HG02840 (cell line): ENCODE results near the gene CAPZB.

Experiments used
- ATAC-seq: cut with Tn5 transposase; IDR thresholded peaks from one replicate; pipeline ENCODE4 v1.9.1; 2021; ENCODE audit warnings: mild to moderate bottlenecking, moderate library complexity, moderate number of reproducible peaks; ENCODE audit not compliant: unreplicated experiment, low FRiP score

Gene CAPZB

GRCh38 chr1:19450811-19451515 is 34.4 kb downstream of the CAPZB start:
- ATAC-seq = no peak

GRCh38 chr1:19449454-19450228 is 35.7 kb downstream of the CAPZB start:
- no peak for ATAC-seq

- ATAC-seq = no peak
These were observed 36.6 kb downstream of the CAPZB start for GRCh38 chr1:19448491-19449439.

- no peak for ATAC-seq
These were observed 37.8 kb downstream of the CAPZB start for GRCh38 chr1:19447550-19447949.

GRCh38 chr1:19445417-19446342 is 39.7 kb downstream of the CAPZB start:
- no peak for ATAC-seq

GRCh38 chr1:19444296-19445021 is 40.9 kb downstream of the CAPZB start:
- no peak for ATAC-seq

- no peak for ATAC-seq
These were observed 42.0 kb downstream of the CAPZB start for GRCh38 chr1:19443326-19443725.

GRCh38 chr1:19442154-19443096 is 42.9 kb downstream of the CAPZB start:
- no peak for ATAC-seq

GRCh38 chr1:19441048-19441780 is 44.1 kb downstream of the CAPZB start:
- no peak for ATAC-seq

GRCh38 chr1:19439464-19440171 is 45.7 kb downstream of the CAPZB start:
- ATAC-seq = no peak

- no peak for ATAC-seq
These were observed 46.7 kb downstream of the CAPZB start for GRCh38 chr1:19438516-19439195.

- ATAC-seq = no peak
These were observed 47.4 kb downstream of the CAPZB start for GRCh38 chr1:19437891-19438294.

- no peak for ATAC-seq
These were observed 48.4 kb downstream of the CAPZB start for GRCh38 chr1:19436716-19437476.

- ATAC-seq = no peak
These were observed 49.4 kb downstream of the CAPZB start for GRCh38 chr1:19435851-19436455.

- ATAC-seq = no peak
These were observed 50.2 kb downstream of the CAPZB start for GRCh38 chr1:19435181-19435580.
